IMR-90 (cell line): Measurements from ENCODE around the gene TMCO2. TPM values are rescaled to one million over a fixed set of nuclear protein-coding genes. Genes with fewer than 3 reads are reported as not detected.

Experiments
- ATAC-seq: fragments of 200-7000 bp; cut with Tn5 transposase; 2 replicates; pipeline ENCODE4 v1.9.1; 2020; ENCODE audit warnings: low read depth, mild to moderate bottlenecking, moderate library complexity
- Bru-seq: library from RNA; stranded (reverse); fragments of 400-500 nt; gene quantifications from one replicate; lab custom pipeline; 2021; lab: Mats Ljungman, UMichigan
- BruChase-seq, 2 experiments: library from RNA; stranded (reverse); fragments of 400-500 nt; gene quantifications; one replicate each; lab custom pipeline; 2021; lab: Mats Ljungman, UMichigan
- BruUV-seq: library from RNA; stranded (reverse); fragments of 400-500 nt; replicated peaks from 2 replicates; lab custom pipeline; 2021; lab: Mats Ljungman, UMichigan
- CTCF ChIA-PET: fragments of 300-600 bp; formaldehyde crosslinking; extraction: SDS; loops from one replicate; lab custom pipeline; 2021; ENCODE audit warnings: antibody characterized with exemption; lab: Yijun Ruan, JAX
- POLR2A ChIA-PET: fragments of 300-600 bp; sonication (Branson Sonifier 250); formaldehyde crosslinking; loops from one replicate; lab custom pipeline; 2022; ENCODE audit warnings: antibody characterized with exemption; ENCODE audit not compliant: unreplicated experiment; lab: Charles Lee
- DNase-seq: peaks from one replicate; pipeline ENCODE4 v3.0.0; 2013
- H2AFZ ChIP-seq: replicated peaks from 2 replicates; pipeline ENCODE3; 2013; ENCODE audit warnings: low read length, mild to moderate bottlenecking; ENCODE audit not compliant: poor library complexity
- H2AK5ac ChIP-seq: 2 replicates; pipeline ENCODE4 v1.6.1; 2013; ENCODE audit warnings: low read depth, low read length, inconsistent platforms
- H2AK9ac ChIP-seq: replicated peaks from 2 replicates; pipeline ENCODE3; 2013; ENCODE audit warnings: mild to moderate bottlenecking, low read depth, low read length, moderate library complexity; ENCODE audit not compliant: poor library complexity
- H2BK120ac ChIP-seq: 2 replicates; pipeline ENCODE4 v1.6.1; 2013; ENCODE audit warnings: low read depth, low read length, inconsistent platforms
- H2BK15ac ChIP-seq: 3 replicates; pipeline ENCODE4 v1.6.1; 2013; ENCODE audit warnings: low read depth, low read length, inconsistent platforms
- H2BK20ac ChIP-seq: 2 replicates; pipeline ENCODE4 v1.6.1; 2013; ENCODE audit warnings: low read depth, mild to moderate bottlenecking, inconsistent platforms, low read length, moderate library complexity
- H2BK5ac ChIP-seq: 2 replicates; pipeline ENCODE4 v1.6.1; 2013; ENCODE audit warnings: mild to moderate bottlenecking, low read depth, low read length, inconsistent platforms; ENCODE audit not compliant: poor library complexity, severe bottlenecking
- H3K14ac ChIP-seq: replicated peaks from 2 replicates; pipeline ENCODE4 v1.6.1; 2013; ENCODE audit warnings: low read depth, low read length, inconsistent platforms
- H3K18ac ChIP-seq: 2 replicates; pipeline ENCODE4 v1.6.1; 2013; ENCODE audit warnings: low read depth, low read length, control low read depth
- H3K23ac ChIP-seq: 2 replicates; pipeline ENCODE4 v1.6.1; 2013; ENCODE audit warnings: low read depth, low read length, inconsistent platforms
- H3K27ac ChIP-seq: 2 replicates; pipeline ENCODE4 v1.5.1; 2013; ENCODE audit warnings: mild to moderate bottlenecking, control low read depth, low read length; ENCODE audit not compliant: insufficient read depth
- H3K27me3 ChIP-seq: 2 replicates; pipeline ENCODE4 v1.6.1; 2013; ENCODE audit warnings: low read length; ENCODE audit not compliant: control insufficient read depth, insufficient read depth
- H3K36me3 ChIP-seq: 2 replicates; pipeline ENCODE4 v1.6.1; 2013; ENCODE audit warnings: low read length, mixed read lengths; ENCODE audit not compliant: control insufficient read depth, insufficient read depth
- H3K4ac ChIP-seq: 2 replicates; pipeline ENCODE4 v1.6.1; 2013; ENCODE audit warnings: low read depth, low read length, inconsistent platforms
- H3K4me1 ChIP-seq: 2 replicates; pipeline ENCODE4 v1.6.1; 2013; ENCODE audit warnings: low read length, mixed read lengths; ENCODE audit not compliant: control insufficient read depth, insufficient read depth
- H3K4me2 ChIP-seq: 2 replicates; pipeline ENCODE4 v1.6.1; 2013; ENCODE audit warnings: low read depth, mild to moderate bottlenecking, control low read depth, low read length, moderate library complexity
- H3K4me3 ChIP-seq: 2 replicates; pipeline ENCODE4 v1.5.1; 2013; ENCODE audit warnings: low read depth, mild to moderate bottlenecking, control low read depth, low read length, moderate library complexity; ENCODE audit not compliant: insufficient read depth
- H3K56ac ChIP-seq: 2 replicates; pipeline ENCODE4 v1.6.1; 2013; ENCODE audit warnings: low read length, inconsistent platforms; ENCODE audit not compliant: insufficient read depth; ENCODE audit errors: extremely low read depth
- H3K79me1 ChIP-seq, 2 experiments: 2 replicates each; pipeline ENCODE4 v1.6.1; 2013; ENCODE audit warnings: low read length in 2 of 2, inconsistent platforms in 1 of 2, low read depth in 1 of 2
- H3K9ac ChIP-seq: 2 replicates; pipeline ENCODE4 v1.6.1; 2013; ENCODE audit warnings: low read depth, low read length, control low read depth
- H3K9me1 ChIP-seq: 2 replicates; pipeline ENCODE4 v1.6.1; 2013; ENCODE audit warnings: low read length, inconsistent platforms; ENCODE audit not compliant: insufficient read depth
- H3K9me3 ChIP-seq: 2 replicates; pipeline ENCODE4 v1.6.1; 2013; ENCODE audit warnings: low read length; ENCODE audit not compliant: control insufficient read depth, insufficient read depth
- H4K20me1 ChIP-seq: 2 replicates; pipeline ENCODE4 v1.6.1; 2013; ENCODE audit warnings: low read length, inconsistent platforms; ENCODE audit not compliant: insufficient read depth
- H4K5ac ChIP-seq: 2 replicates; pipeline ENCODE4 v1.6.1; 2013; ENCODE audit warnings: mild to moderate bottlenecking, low read depth, low read length, control low read depth
- H4K8ac ChIP-seq, 2 experiments: 2 replicates each; pipeline ENCODE4 v1.6.1; 2013; ENCODE audit warnings: low read depth in 2 of 2, low read length in 2 of 2, control low read depth in 1 of 2, inconsistent platforms in 1 of 2
- H4K91ac ChIP-seq: 2 replicates; pipeline ENCODE4 v1.6.1; 2013; ENCODE audit warnings: low read depth, low read length, inconsistent platforms; ENCODE audit not compliant: insufficient read depth
- MAFK ChIP-seq: IDR thresholded peaks from 2 replicates; pipeline ENCODE4 v1.6.1; 2012; ENCODE audit warnings: low read depth, low read length, improper control_type of control experiment
- MXI1 ChIP-seq: IDR thresholded peaks from 2 replicates; pipeline ENCODE4 v1.6.1; 2012; ENCODE audit warnings: low read depth, mild to moderate bottlenecking, low read length, moderate library complexity, borderline replicate concordance
- WGBS, 2 experiments: methylation state at CpG; one replicate each; pipeline versions ENCODE4 v1.1.5 to v1.1.7; 2013; ENCODE audit warnings: missing lambda C conversion rate in 2 of 2; ENCODE audit not compliant: insufficient read length in 1 of 2; ENCODE audit errors: extremely low coverage in 2 of 2; 5-methylcytosine and 5-hydroxymethylcytosine counted together
- dilution Hi-C: fragments of 300-500 bp; cut with HindIII; formaldehyde crosslinking; loops from one replicate; pipeline ENCODE4 v1.14.3; 2018; ENCODE audit warnings: low sequenced_read_pairs; ENCODE audit not compliant: unreplicated experiment
- in situ Hi-C: fragments of 300-500 bp; cut with MboI; formaldehyde crosslinking; loops from 3 replicates; pipeline ENCODE4 v1.14.3; 2019; ENCODE audit warnings: low sequenced_read_pairs, inconsistent platforms, mixed read lengths
- intact Hi-C: fragments of 100-400 bp; cut with micrococcal nuclease; formaldehyde crosslinking; loops from 2 replicates; pipeline ENCODE4 v1.10.0; 2022
- long read RNA-seq: library from polyadenylated mRNA; unstranded; transcript quantifications from one replicate; pipeline ENCODE4 v2.0.0, GENCODE V29; 2021; ENCODE audit not compliant: unreplicated experiment
- polyA plus RNA-seq, 3 experiments: library from polyadenylated mRNA; depleted of rRNA; stranded (reverse); fragments of >200 nt; gene quantifications; 2 replicates each; pipeline ENCODE4 v1.2.3, GENCODE V29; 2012; ENCODE audit warnings: low replicate concordance in 1 of 3
- total RNA-seq: library from RNA; depleted of rRNA; stranded (reverse); fragments of >200 nt; gene quantifications from 2 replicates; pipeline ENCODE4 v1.2.3, GENCODE V29; 2012; rRNA removed

The TMCO2 gene
- total RNA-seq (not detected in 2 replicates), polyA plus RNA-seq (2012; rRNA removed) (not detected in 2 replicates), Bru-seq, nascent RNA (percentile 18 among the genes with signal in this experiment), BruChase-seq, experiment 1, labeled RNA remaining after a 6-hour chase (percentile 25 among the genes with signal in this experiment), BruChase-seq, experiment 2, labeled RNA remaining after a 2-hour chase (percentile 13 among the genes with signal in this experiment)
- not detected in 2 replicates for polyA plus RNA-seq (2012; cell fraction: cytosol; rRNA removed)
- not detected in 2 replicates for polyA plus RNA-seq (2012; cell fraction: nucleus; rRNA removed; ENCODE audit: low replicate concordance)
- long read RNA-seq, result 0 reads

DNA sequence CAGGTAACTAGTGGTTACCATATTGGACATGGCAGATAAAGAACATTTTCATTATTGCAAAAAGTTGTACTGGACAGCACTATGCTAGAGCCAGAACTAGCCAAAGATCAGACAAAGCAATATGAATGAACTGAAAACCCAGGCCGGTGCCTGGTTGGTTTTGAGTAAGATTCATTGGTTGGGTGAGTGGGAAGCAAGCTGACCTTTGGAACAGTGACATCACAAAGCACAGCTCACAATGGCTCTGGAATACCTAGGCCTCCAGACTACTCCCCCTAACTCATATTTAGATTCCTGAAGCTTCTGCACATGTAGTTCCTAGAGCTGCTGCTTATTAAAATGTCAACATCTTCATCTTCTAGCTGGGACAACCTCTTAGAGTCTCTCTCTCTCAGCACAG, at the start of gene TMCO2:
Gene TMCO2 (plus strand): TSS at position 283 of the 400 bp plus-strand sequence. CDS start 57 bp downstream, at position 340.
- Histone ChIP-seq H4K20me1 (no peaks in the 10 kb centered on the region), H3K27ac (no peak within 1 kb of the TSS), H3K4me3 (no peak within 1 kb of the TSS), H3K4me1 (no peaks in the 10 kb centered on the region; the same call in 1 of the 2 replicates), H3K56ac (no peak within 1 kb of the TSS), H2AK5ac (no peak within 1 kb of the TSS), H3K9me3 (no peaks in the 10 kb centered on the region), H4K5ac (no peak within 1 kb of the TSS), H4K91ac (no peak within 1 kb of the TSS), H3K9me1 (no peaks in the 10 kb centered on the region), H4K8ac (no peak within 1 kb of the TSS), H2BK20ac (no peak within 1 kb of the TSS), H3K27me3 (no peaks in the 10 kb centered on the region), H3K18ac (no peak within 1 kb of the TSS), H3K4me2 (no peak within 1 kb of the TSS), H3K79me1 (peaks cover 0 to 4% of the 10 kb centered on the region in 2 experiments; a peak in 1 of 4 replicates), H3K4ac (no peak within 1 kb of the TSS), H2BK15ac (no peak within 1 kb of the TSS), H3K9ac (no peak within 1 kb of the TSS), H3K23ac (no peak within 1 kb of the TSS), H3K14ac (no peak within 1 kb of the TSS), H2BK120ac (no peak within 1 kb of the TSS), H2BK5ac (no peak within 1 kb of the TSS), H3K36me3 (no peaks in the 10 kb centered on the region), H2AK9ac (no peak within 1 kb of the TSS), H2AFZ (no peak within 1 kb of the TSS)
- ATAC-seq (no peak), DNase-seq (no peak)
- no CpG with 5 or more reads among the region's 1 CpG for WGBS, 2 experiments
- dilution Hi-C loops (no loop called here), intact Hi-C loops (no loop called here), in situ Hi-C loops (no loop called here)
- POLR2A ChIA-PET, result no interaction called here
- no TSS peak for BruUV-seq
- TF ChIP-seq MXI1, result no peak
- no peak for TF ChIP-seq MAFK
- CTCF ChIA-PET, result no interaction called here
